Measurements from ENCODE around the gene CELF4.

Gene CELF4

DNA sequence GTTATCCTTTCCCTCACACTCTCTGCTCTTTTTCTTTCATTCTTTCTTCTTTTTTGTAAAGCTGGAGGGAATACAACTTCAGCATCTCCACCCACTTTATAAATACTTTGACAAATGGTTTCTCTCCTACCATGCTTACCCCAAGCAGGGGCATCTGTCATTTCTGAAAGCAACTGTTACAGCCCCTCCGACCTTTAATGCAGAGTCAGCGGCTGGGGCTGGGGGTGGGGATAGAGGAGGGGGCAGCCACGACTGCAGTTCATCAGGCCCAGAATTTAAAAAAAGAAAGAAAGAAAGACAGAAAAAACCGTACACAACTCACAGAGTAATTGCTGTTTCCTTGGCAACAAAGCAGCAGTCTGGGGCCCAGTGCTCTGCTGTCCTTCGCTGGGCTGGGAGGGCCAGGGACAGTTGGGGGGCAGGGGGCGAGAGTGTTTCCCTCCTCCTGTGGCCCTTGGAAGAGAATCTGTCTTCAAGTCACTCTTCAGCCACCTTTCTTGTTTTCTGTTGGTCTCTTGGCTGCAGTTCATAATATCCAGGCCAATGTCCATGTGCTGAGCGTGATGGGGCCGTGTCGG, 53.8 kb downstream of the CELF4 start:
- TF ChIP-seq ZFX (IDR thresholded peaks at IDR 0.05), result no peak
- TF ChIP-seq, protein P1, sequence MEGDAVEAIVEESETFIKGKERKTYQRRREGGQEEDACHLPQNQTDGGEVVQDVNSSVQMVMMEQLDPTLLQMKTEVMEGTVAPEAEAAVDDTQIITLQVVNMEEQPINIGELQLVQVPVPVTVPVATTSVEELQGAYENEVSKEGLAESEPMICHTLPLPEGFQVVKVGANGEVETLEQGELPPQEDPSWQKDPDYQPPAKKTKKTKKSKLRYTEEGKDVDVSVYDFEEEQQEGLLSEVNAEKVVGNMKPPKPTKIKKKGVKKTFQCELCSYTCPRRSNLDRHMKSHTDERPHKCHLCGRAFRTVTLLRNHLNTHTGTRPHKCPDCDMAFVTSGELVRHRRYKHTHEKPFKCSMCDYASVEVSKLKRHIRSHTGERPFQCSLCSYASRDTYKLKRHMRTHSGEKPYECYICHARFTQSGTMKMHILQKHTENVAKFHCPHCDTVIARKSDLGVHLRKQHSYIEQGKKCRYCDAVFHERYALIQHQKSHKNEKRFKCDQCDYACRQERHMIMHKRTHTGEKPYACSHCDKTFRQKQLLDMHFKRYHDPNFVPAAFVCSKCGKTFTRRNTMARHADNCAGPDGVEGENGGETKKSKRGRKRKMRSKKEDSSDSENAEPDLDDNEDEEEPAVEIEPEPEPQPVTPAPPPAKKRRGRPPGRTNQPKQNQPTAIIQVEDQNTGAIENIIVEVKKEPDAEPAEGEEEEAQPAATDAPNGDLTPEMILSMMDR (conservative IDR thresholded peaks at IDR 0.05), result no peak
- no peak overlapping the region for H3K27ac ChIP-seq

GRCh38 chr18:37509600-37509999, 56.0 kb downstream of the CELF4 start:
- TF ChIP-seq, protein P1 (conservative IDR thresholded peaks at IDR 0.05), result no peak
- no peak for TF ChIP-seq ZFX (IDR thresholded peaks at IDR 0.05)

DNA sequence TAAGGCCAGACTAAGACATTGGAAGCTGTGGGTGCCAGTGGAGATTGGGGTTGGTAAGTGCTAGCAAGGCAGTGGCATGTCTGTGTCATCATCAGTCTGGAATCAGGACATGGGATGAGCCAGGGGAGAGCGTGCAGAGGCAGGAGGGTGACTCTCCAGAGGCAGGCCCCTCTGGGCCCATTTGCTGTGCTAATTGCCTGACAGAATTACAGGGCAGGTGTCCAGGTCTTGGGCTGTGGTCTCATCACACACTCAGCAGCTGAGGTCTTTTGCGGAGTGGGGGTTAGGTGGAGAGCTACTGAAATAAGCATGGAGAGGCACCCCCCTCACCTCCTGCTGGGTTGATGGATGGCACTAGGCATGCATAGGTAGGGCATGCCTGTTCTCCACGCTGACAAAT, 57.4 kb downstream of the CELF4 start:
- H3K27ac ChIP-seq, result no peak overlapping the region
- no peak for TF ChIP-seq ZFX (IDR thresholded peaks at IDR 0.05)
- TF ChIP-seq, protein P1 (conservative IDR thresholded peaks at IDR 0.05), result no peak

More at GRCh38 chr18:37509600-37509999, 56.0 kb downstream of the CELF4 start:
- H3K27ac ChIP-seq, result no peak overlapping the region

- TF ChIP-seq, protein P1 (conservative IDR thresholded peaks at IDR 0.05), result no peak
- no peak for TF ChIP-seq ZFX (IDR thresholded peaks at IDR 0.05)
- no peak overlapping the region for H3K27ac ChIP-seq
Observed at GRCh38 chr18:37507239-37507638, 58.4 kb downstream of the CELF4 start.

DNA sequence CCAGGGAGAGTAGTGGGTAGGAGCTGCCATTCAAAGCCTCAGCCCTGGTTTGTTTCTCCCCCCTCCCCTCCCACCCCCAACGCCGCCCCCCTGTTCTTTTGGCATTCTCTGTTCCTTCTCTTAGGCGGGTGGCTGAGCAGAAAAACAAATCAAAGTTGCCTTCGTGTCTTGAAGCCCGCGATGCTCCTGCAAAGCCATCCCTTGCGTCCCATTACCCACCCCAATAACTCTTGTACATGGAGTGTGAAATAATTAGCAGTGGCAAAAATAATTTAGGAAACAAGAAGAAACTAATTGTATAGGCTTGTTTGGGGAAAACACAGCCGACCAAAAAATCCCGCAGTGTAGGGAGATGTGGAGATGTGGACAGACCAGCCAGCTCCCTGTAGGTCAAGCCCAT, 59.6 kb downstream of the CELF4 start:
- H3K27ac ChIP-seq, result no peak overlapping the region
- no peak for TF ChIP-seq ZFX (IDR thresholded peaks at IDR 0.05)
- TF ChIP-seq, protein P1 (conservative IDR thresholded peaks at IDR 0.05), result no peak

- no peak for TF ChIP-seq ZFX (IDR thresholded peaks at IDR 0.05)
- TF ChIP-seq, protein P1 (conservative IDR thresholded peaks at IDR 0.05), result no peak
- H3K27ac ChIP-seq, result no peak overlapping the region
Observed at GRCh38 chr18:37505321-37505720, 60.3 kb downstream of the CELF4 start.

- H3K27ac ChIP-seq, result no peak overlapping the region
- TF ChIP-seq, protein P1 (conservative IDR thresholded peaks at IDR 0.05), result no peak
- TF ChIP-seq ZFX (IDR thresholded peaks at IDR 0.05), result no peak
Observed at GRCh38 chr18:37502601-37503000, 63.0 kb downstream of the CELF4 start.

All from C4-2B (cell line).